Activated CD4-positive, alpha-beta T cell treated with anti-CD3 and anti-CD28 coated beads, Interleukin-2, amount 10 ng/mL, durations not matched to agents 24 days and 14 days (primary cell): Measurements from ENCODE around the gene SPON1. TPM values are rescaled to one million over a fixed set of nuclear protein-coding genes. Genes with fewer than 3 reads are reported as not detected.
"Not testable (repeated sequence)": the region's sequence is repeated elsewhere in the genome, so short reads cannot be mapped to it uniquely, and the experiment has no call there.

Experiments used
- DNase-seq: peaks from one replicate; pipeline ENCODE4 v3.0.0; 2022
- H3K27ac Mint-ChIP-seq: one replicate; pipeline ENCODE4 v1.8.0; 2022; ENCODE audit warnings: mild to moderate bottlenecking, mixed read lengths
- H3K27me3 Mint-ChIP-seq: one replicate; pipeline ENCODE4 v1.8.0; 2022; ENCODE audit warnings: mixed read lengths
- H3K36me3 Mint-ChIP-seq: one replicate; pipeline ENCODE4 v1.8.0; 2022; ENCODE audit warnings: low read depth, mild to moderate bottlenecking, mixed read lengths
- H3K4me1 Mint-ChIP-seq: one replicate; pipeline ENCODE4 v1.8.0; 2021; ENCODE audit warnings: mixed read lengths
- H3K4me3 Mint-ChIP-seq: one replicate; pipeline ENCODE4 v1.8.0; 2022; ENCODE audit warnings: mild to moderate bottlenecking, moderate library complexity, mixed read lengths
- H3K9me3 Mint-ChIP-seq: one replicate; pipeline ENCODE4 v1.8.0; 2021; ENCODE audit warnings: mixed read lengths
- intact Hi-C: fragments of 100-400 bp; cut with micrococcal nuclease; formaldehyde crosslinking; loops from one replicate; pipeline ENCODE4 v1.15.1; 2023
- total RNA-seq: library from RNA; stranded (reverse); gene quantifications from 2 replicates; pipeline ENCODE4 v1.2.3, GENCODE V29; 2022

Gene SPON1
- total RNA-seq, 1 donor from 2014 or later, result 0.42 TPM

GRCh38 chr11:13931356-13931755, 31.2 kb upstream of the SPON1 start:
- intact Hi-C loops, result no loop called here
- no peak for DNase-seq

GRCh38 chr11:13937154-13937553, 25.4 kb upstream of the SPON1 start:
- H3K4me3 Mint-ChIP-seq, DNase-seq, H3K27me3 Mint-ChIP-seq, intact Hi-C loops, H3K27ac Mint-ChIP-seq: not testable (repeated sequence)
- peaks cover 14% of the 10 kb centered on the region for H3K36me3 Mint-ChIP-seq
- peaks cover 19% of the 10 kb centered on the region for H3K9me3 Mint-ChIP-seq
- H3K4me1 Mint-ChIP-seq, result peaks cover 34% of the 10 kb centered on the region

More at GRCh38 chr11:13931356-13931755, 31.2 kb upstream of the SPON1 start:
- no peak overlapping the region for H3K4me3 Mint-ChIP-seq
- H3K27me3 Mint-ChIP-seq, result no peaks in the 10 kb centered on the region
- no peak overlapping the region for H3K27ac Mint-ChIP-seq
- peaks cover 4% of the 10 kb centered on the region for H3K9me3 Mint-ChIP-seq
- peaks cover 15% of the 10 kb centered on the region for H3K4me1 Mint-ChIP-seq
- peaks cover 8% of the 10 kb centered on the region for H3K36me3 Mint-ChIP-seq

GRCh38 chr11:13938829-13939228, 23.7 kb upstream of the SPON1 start:
- DNase-seq, result peak; percentile 81
- H3K27me3 Mint-ChIP-seq, H3K27ac Mint-ChIP-seq, intact Hi-C loops: not testable (repeated sequence)
- peak overlapping the region; percentile 55 for H3K4me3 Mint-ChIP-seq
- H3K36me3 Mint-ChIP-seq, result peaks cover 17% of the 10 kb centered on the region
- peaks cover 43% of the 10 kb centered on the region for H3K4me1 Mint-ChIP-seq
- peaks cover 19% of the 10 kb centered on the region for H3K9me3 Mint-ChIP-seq

- Mint-ChIP-seq H3K27ac (peak overlapping the region; percentile 9), H3K27me3 (peaks cover 9% of the 10 kb centered on the region), H3K9me3 (peaks cover 19% of the 10 kb centered on the region), H3K4me3 (peak overlapping the region; percentile 67), H3K4me1 (peaks cover 42% of the 10 kb centered on the region), H3K36me3 (peaks cover 15% of the 10 kb centered on the region)
- intact Hi-C loops, result loop anchor here (5.0 to 10.0 kb wide), 2 partner anchors 75 to 137 kb away; no protein-coding TSS in a partner anchor
- peak; percentile 89 for DNase-seq
Measured at GRCh38 chr11:13939961-13940906, 22.3 kb upstream of the SPON1 start.

- Mint-ChIP-seq H3K27me3 (peaks cover 9% of the 10 kb centered on the region), H3K4me1 (peaks cover 42% of the 10 kb centered on the region), H3K27ac (peak overlapping the region; percentile 9), H3K9me3 (peaks cover 19% of the 10 kb centered on the region), H3K4me3 (peak overlapping the region; percentile 67), H3K36me3 (peaks cover 15% of the 10 kb centered on the region)
- no peak for DNase-seq
- intact Hi-C loops, result loop anchor here (5.0 to 10.0 kb wide), 2 partner anchors 76 to 136 kb away; no protein-coding TSS in a partner anchor
Measured at GRCh38 chr11:13940907-13941256, 21.6 kb upstream of the SPON1 start.

GRCh38 chr11:13941775-13942174, 20.7 kb upstream of the SPON1 start:
- no peak overlapping the region for H3K27ac Mint-ChIP-seq
- no peak for DNase-seq
- H3K4me3 Mint-ChIP-seq, result no peak overlapping the region
- peaks cover 10% of the 10 kb centered on the region for H3K36me3 Mint-ChIP-seq
- peaks cover 40% of the 10 kb centered on the region for H3K4me1 Mint-ChIP-seq
- intact Hi-C loops, result loop anchor here (5.0 to 10.0 kb wide), 2 partner anchors 77 to 136 kb away; no protein-coding TSS in a partner anchor
- H3K9me3 Mint-ChIP-seq, result peaks cover 15% of the 10 kb centered on the region
- H3K27me3 Mint-ChIP-seq, result peaks cover 6% of the 10 kb centered on the region

DNA sequence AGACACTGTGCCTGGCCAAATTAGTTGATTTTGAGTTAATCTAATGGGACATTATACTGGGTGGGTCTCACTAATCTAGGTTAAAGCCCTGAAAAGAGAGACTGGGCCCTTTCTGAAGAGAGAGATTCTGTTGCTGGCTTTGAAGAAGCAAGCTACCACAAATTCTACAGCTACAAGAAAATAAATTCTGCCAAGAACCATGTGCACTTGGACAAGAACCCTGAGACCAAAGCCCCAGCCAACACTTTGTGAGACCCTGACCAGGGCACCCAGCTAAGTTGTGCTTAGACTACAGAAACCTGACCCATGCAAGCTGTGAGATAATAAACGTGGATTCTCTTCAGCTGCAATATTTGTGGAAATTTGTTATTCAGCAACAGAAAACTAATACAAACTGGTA, 20.1 kb upstream of the SPON1 start:
- intact Hi-C loops, result loop anchor here (5.0 to 10.0 kb wide), 2 partner anchors 78 to 135 kb away; no protein-coding TSS in a partner anchor
- H3K27ac Mint-ChIP-seq, result no peak overlapping the region
- no peak overlapping the region for H3K4me3 Mint-ChIP-seq
- peaks cover 9% of the 10 kb centered on the region for H3K36me3 Mint-ChIP-seq
- peaks cover 9% of the 10 kb centered on the region for H3K9me3 Mint-ChIP-seq
- DNase-seq, result no peak
- H3K4me1 Mint-ChIP-seq, result peaks cover 43% of the 10 kb centered on the region
- peaks cover 6% of the 10 kb centered on the region for H3K27me3 Mint-ChIP-seq

DNA sequence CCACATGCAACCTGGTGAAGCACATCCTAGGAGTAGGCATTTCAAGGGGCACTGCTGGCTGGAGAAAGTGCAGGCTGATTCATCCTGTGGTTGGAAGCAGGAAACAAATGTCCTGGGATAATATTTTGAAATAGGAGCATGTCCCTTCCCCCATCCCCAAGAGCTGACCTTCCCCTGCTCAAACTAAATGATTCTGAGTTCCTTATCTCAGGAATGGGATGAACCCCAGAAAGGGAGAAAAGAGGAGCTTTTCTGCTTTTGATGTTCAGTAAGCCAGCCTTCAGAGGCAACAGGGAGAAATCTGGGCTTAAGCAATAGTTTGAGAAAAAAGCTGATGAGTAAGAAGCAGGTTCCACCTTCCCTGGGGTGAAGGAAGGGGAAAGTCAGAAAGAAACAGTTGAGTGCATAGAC, 19.5 kb upstream of the SPON1 start:
- DNase-seq, result no peak
- intact Hi-C loops, result loop anchor here (5.0 to 10.0 kb wide), 2 partner anchors 78 to 134 kb away; no protein-coding TSS in a partner anchor
- Mint-ChIP-seq H3K27ac (no peak overlapping the region), H3K36me3 (peaks cover 7% of the 10 kb centered on the region), H3K27me3 (peaks cover 6% of the 10 kb centered on the region), H3K4me3 (no peak overlapping the region), H3K4me1 (peaks cover 48% of the 10 kb centered on the region), H3K9me3 (peaks cover 4% of the 10 kb centered on the region)

DNA sequence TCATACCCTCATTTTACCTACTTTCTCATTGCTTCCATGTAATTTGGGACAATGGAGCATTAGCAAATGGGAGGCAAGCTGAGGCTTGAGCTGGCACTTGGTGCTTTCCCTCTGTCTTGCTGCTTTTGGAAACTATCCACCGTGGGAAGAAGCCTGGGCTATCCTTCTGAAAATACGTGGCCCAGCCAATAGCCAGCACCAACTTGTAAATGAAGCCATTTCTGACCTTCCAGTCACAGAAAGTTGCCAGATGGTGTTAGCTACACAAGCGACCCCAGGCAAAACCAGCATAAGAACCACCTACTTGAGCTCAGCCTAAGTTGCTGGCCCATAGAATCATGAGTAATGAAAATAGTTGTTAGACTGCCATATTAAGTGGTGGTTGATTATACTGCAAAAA, 18.5 kb upstream of the SPON1 start:
- intact Hi-C loops, result loop anchor here (5.0 to 10.0 kb wide), 2 partner anchors 79 to 133 kb away; no protein-coding TSS in a partner anchor
- DNase-seq, result no peak
- peaks cover 3% of the 10 kb centered on the region for H3K36me3 Mint-ChIP-seq
- H3K27me3 Mint-ChIP-seq, result peaks cover 13% of the 10 kb centered on the region
- no peaks in the 10 kb centered on the region for H3K9me3 Mint-ChIP-seq
- H3K4me3 Mint-ChIP-seq, result no peak overlapping the region
- H3K27ac Mint-ChIP-seq, result no peak overlapping the region
- H3K4me1 Mint-ChIP-seq, result peaks cover 39% of the 10 kb centered on the region

GRCh38 chr11:13944911-13945425, 17.6 kb upstream of the SPON1 start:
- Mint-ChIP-seq H3K36me3 (peaks cover 3% of the 10 kb centered on the region), H3K27ac (no peak overlapping the region), H3K9me3 (no peaks in the 10 kb centered on the region), H3K4me3 (no peak overlapping the region), H3K27me3 (peaks cover 17% of the 10 kb centered on the region), H3K4me1 (peaks cover 33% of the 10 kb centered on the region)
- DNase-seq, result no peak
- intact Hi-C loops, result loop anchor here (5.0 to 10.0 kb wide), 2 partner anchors 80 to 132 kb away; no protein-coding TSS in a partner anchor

- Mint-ChIP-seq H3K27me3 (peaks cover 27% of the 10 kb centered on the region), H3K27ac (no peak overlapping the region), H3K4me1 (peaks cover 20% of the 10 kb centered on the region), H3K36me3 (peaks cover 3% of the 10 kb centered on the region), H3K4me3 (no peak overlapping the region), H3K9me3 (no peaks in the 10 kb centered on the region)
- no peak for DNase-seq
- intact Hi-C loops, result loop anchor here (10.0 kb wide), 1 partner anchor 83 kb away; no protein-coding TSS in a partner anchor
Measured at GRCh38 chr11:13947379-13947778, 15.1 kb upstream of the SPON1 start.

- DNase-seq, result no peak
- intact Hi-C loops, result loop anchor here (10.0 kb wide), 1 partner anchor 85 kb away; no protein-coding TSS in a partner anchor
- H3K27ac Mint-ChIP-seq, result no peak overlapping the region
- peaks cover 10% of the 10 kb centered on the region for H3K4me1 Mint-ChIP-seq
- peaks cover 27% of the 10 kb centered on the region for H3K27me3 Mint-ChIP-seq
- no peaks in the 10 kb centered on the region for H3K9me3 Mint-ChIP-seq
- H3K36me3 Mint-ChIP-seq, result no peaks in the 10 kb centered on the region
- H3K4me3 Mint-ChIP-seq, result no peak overlapping the region
Measured at GRCh38 chr11:13949876-13950275, 12.6 kb upstream of the SPON1 start.

DNA sequence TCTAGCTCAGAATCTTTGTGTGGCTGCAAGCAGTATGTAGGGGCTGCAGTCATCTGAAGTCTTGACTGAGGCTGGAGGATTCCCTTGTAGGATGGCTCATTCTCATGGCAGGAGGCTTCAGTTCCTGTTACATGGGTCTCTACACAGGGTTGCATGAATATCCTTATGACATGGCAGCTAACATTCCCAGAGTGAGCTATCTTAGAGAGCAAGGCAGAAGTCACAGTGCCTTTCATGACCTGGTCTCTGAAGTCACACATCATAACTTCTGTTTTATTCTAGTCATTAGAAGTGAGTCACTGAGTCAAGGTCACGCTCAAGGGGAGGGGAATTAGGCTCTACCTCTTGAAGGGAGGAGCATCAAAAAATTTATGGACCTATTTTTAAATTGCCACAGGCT, 10.3 kb upstream of the SPON1 start:
- Mint-ChIP-seq H3K36me3 (no peaks in the 10 kb centered on the region), H3K27me3 (peaks cover 27% of the 10 kb centered on the region), H3K4me3 (no peak overlapping the region), H3K9me3 (no peaks in the 10 kb centered on the region), H3K27ac (no peak overlapping the region), H3K4me1 (peaks cover 8% of the 10 kb centered on the region)
- intact Hi-C loops, result no loop called here
- DNase-seq, result no peak

DNA sequence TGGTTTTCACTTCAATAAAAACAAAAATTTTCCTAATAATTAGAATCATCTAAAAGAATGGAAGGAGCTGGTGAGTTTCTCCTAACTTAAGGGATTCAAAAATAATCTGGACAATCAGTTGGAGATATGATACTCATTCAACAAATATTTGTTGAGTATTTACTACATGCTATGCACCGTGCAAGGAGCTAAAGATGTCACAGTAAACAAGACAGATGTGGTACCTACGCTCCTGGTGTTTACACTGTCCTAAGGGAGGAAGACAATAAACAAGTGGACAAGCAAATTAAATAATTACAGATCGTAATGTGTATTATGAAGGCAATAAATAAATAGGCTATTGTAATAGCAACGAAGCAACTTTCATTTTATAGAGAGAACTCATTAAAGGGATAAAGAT, 9.9 kb upstream of the SPON1 start:
- intact Hi-C loops, result no loop called here
- Mint-ChIP-seq H3K27ac (no peak overlapping the region), H3K36me3 (no peaks in the 10 kb centered on the region), H3K4me1 (peaks cover 3% of the 10 kb centered on the region), H3K27me3 (peaks cover 27% of the 10 kb centered on the region), H3K4me3 (no peak overlapping the region), H3K9me3 (no peaks in the 10 kb centered on the region)
- DNase-seq, result no peak
